H1 (cell line): ENCODE data around the gene PDGFD. TPM values are rescaled to one million over a fixed set of nuclear protein-coding genes. Genes with fewer than 3 reads are reported as not detected.

Experiments used
- CTCF ChIA-PET: fragments of 300-600 bp; sonication (Branson Sonifier 250); formaldehyde crosslinking; loops from one replicate; lab custom pipeline; 2021; ENCODE audit not compliant: partially characterized antibody; lab: Charles Lee
- POLR2A ChIA-PET: fragments of 300-600 bp; sonication (Branson Sonifier 250); formaldehyde crosslinking; loops from one replicate; lab custom pipeline; 2021; ENCODE audit warnings: inconsistent platforms; ENCODE audit not compliant: partially characterized antibody; lab: Charles Lee
- DNase-seq, 2 experiments: peaks; one replicate each; pipeline versions ENCODE4 v3.0.0 to v3.0.0-alpha.2; 2010 to 2022; ENCODE audit warnings: low spot score in 2 of 2, low read depth in 1 of 2, mixed read lengths in 1 of 2
- FAIRE-seq: peaks from 2 replicates; lab custom pipeline; 2011; peaks lifted over from hg19 to GRCh38; lab: Jason Lieb, UNC
- H2AFZ ChIP-seq: 2 replicates; pipeline ENCODE4 v1.8.1; 2012; ENCODE audit warnings: low read length, inconsistent platforms
- H2AK5ac ChIP-seq: 2 replicates; pipeline ENCODE4 v1.6.1; 2013; ENCODE audit warnings: low read depth, low read length
- H2BK120ac ChIP-seq: replicated peaks from 2 replicates; pipeline ENCODE3; 2013; ENCODE audit warnings: low read depth, low read length, inconsistent platforms
- H2BK12ac ChIP-seq: 2 replicates; pipeline ENCODE4 v1.6.1; 2013; ENCODE audit warnings: low read depth, low read length
- H2BK15ac ChIP-seq: 2 replicates; pipeline ENCODE4 v1.6.1; 2013; ENCODE audit warnings: low read length
- H2BK20ac ChIP-seq: 2 replicates; pipeline ENCODE4 v1.6.1; 2013; ENCODE audit warnings: low read length
- H2BK5ac ChIP-seq: 2 replicates; pipeline ENCODE4 v1.6.1; 2013; ENCODE audit warnings: low read depth, low read length
- H3K14ac ChIP-seq: 2 replicates; pipeline ENCODE4 v1.6.1; 2013; ENCODE audit warnings: inconsistent platforms; ENCODE audit not compliant: insufficient read length
- H3K18ac ChIP-seq: 2 replicates; pipeline ENCODE4 v1.6.1; 2013; ENCODE audit warnings: low read length; ENCODE audit errors: extremely low read depth
- H3K23ac ChIP-seq: 2 replicates; pipeline ENCODE4 v1.6.1; 2013; ENCODE audit warnings: inconsistent platforms; ENCODE audit not compliant: insufficient read length
- H3K23me2 ChIP-seq: 2 replicates; pipeline ENCODE4 v1.6.1; 2013; ENCODE audit warnings: low read depth, low read length
- H3K27ac ChIP-seq: 2 replicates; pipeline ENCODE4 v1.6.1; 2011; ENCODE audit warnings: low read depth, low read length, inconsistent platforms
- H3K27me3 ChIP-seq, 4 experiments: replicated peaks in 1 of 4; 1 replicate in 1 of 4; 2 replicates in 3 of 4; pipeline versions ENCODE4 v1.6.1 to v1.8.1; 2011 to 2013; ENCODE audit warnings: low read length in 3 of 4, mild to moderate bottlenecking in 3 of 4, inconsistent platforms in 2 of 4, mixed read lengths in 2 of 4, moderate library complexity in 1 of 4; ENCODE audit not compliant: control insufficient read depth in 3 of 4, insufficient read depth in 3 of 4; ENCODE audit errors: extremely low read depth in 1 of 4
- H3K36me3 ChIP-seq, 4 experiments: 2 replicates each; pipeline versions ENCODE4 v1.6.1 to v1.8.1; 2011 to 2013; ENCODE audit warnings: mild to moderate bottlenecking in 4 of 4, low read length in 3 of 4, moderate library complexity in 2 of 4, control low read depth in 1 of 4, inconsistent platforms in 1 of 4; ENCODE audit not compliant: insufficient read depth in 4 of 4, control insufficient read depth in 2 of 4
- H3K4ac ChIP-seq: replicated peaks from 2 replicates; pipeline ENCODE3; 2013; ENCODE audit warnings: low read length, low read depth, mixed read lengths, inconsistent platforms; ENCODE audit not compliant: insufficient read length
- H3K4me1 ChIP-seq, 4 experiments: replicated peaks in 1 of 4; 1 replicate in 1 of 4; 2 replicates in 3 of 4; pipeline versions ENCODE4 v1.6.1 to v1.8.1; 2011 to 2013; ENCODE audit warnings: low read length in 3 of 4, inconsistent platforms in 2 of 4, mixed read lengths in 1 of 4; ENCODE audit not compliant: insufficient read depth in 4 of 4, control insufficient read depth in 3 of 4
- H3K4me2 ChIP-seq, 2 experiments: 2 replicates each; pipeline versions ENCODE4 v1.6.1 to v1.8.1; 2011 to 2013; ENCODE audit warnings: low read depth in 2 of 2, low read length in 2 of 2, control low read depth in 1 of 2, inconsistent platforms in 1 of 2, mild to moderate bottlenecking in 1 of 2; ENCODE audit not compliant: insufficient read depth in 1 of 2
- H3K4me3 ChIP-seq, 4 experiments: fragments of 200-600, 300-600 bp in 1 of 4; sonication (generic), shearing (Covaris generic), sonication (Bioruptor Twin) in 1 of 4; 2 replicates each; pipeline versions ENCODE4 v1.5.1 to v1.8.1; 2011 to 2016; ENCODE audit warnings: low read length in 4 of 4, low read depth in 3 of 4, control low read depth in 2 of 4, inconsistent platforms in 2 of 4, mild to moderate bottlenecking in 2 of 4, mixed read lengths in 1 of 4, moderate library complexity in 1 of 4; ENCODE audit not compliant: insufficient read depth in 2 of 4; ENCODE audit errors: extremely low read depth in 1 of 4
- H3K56ac ChIP-seq: replicated peaks from 2 replicates; pipeline ENCODE3; 2013; ENCODE audit warnings: low read depth, mild to moderate bottlenecking, mixed read lengths, low read length, inconsistent platforms; ENCODE audit not compliant: insufficient read length
- H3K79me1 ChIP-seq: 2 replicates; pipeline ENCODE4 v1.6.1; 2013; ENCODE audit warnings: low read depth, low read length, control low read depth
- H3K79me2 ChIP-seq, 2 experiments: 2 replicates each; pipeline versions ENCODE4 v1.6.1 to v1.8.1; 2012 to 2013; ENCODE audit warnings: low read length in 2 of 2, mild to moderate bottlenecking in 2 of 2, inconsistent platforms in 1 of 2; ENCODE audit not compliant: insufficient read depth in 2 of 2, control insufficient read depth in 1 of 2
- H3K9ac ChIP-seq, 4 experiments: replicated peaks in 1 of 4; 1 replicate in 1 of 4; 2 replicates in 3 of 4; pipeline versions ENCODE4 v1.6.1 to v1.8.1; 2011 to 2013; ENCODE audit warnings: low read depth in 3 of 4, low read length in 3 of 4, control low read depth in 2 of 4, mild to moderate bottlenecking in 2 of 4, moderate library complexity in 2 of 4, inconsistent platforms in 1 of 4; ENCODE audit errors: extremely low read depth in 1 of 4
- H3K9me3 ChIP-seq, 2 experiments: 2 replicates each; pipeline versions ENCODE4 v1.6.1 to v1.8.1; 2012 to 2013; ENCODE audit warnings: mild to moderate bottlenecking in 2 of 2, moderate library complexity in 2 of 2, control low read depth in 1 of 2, inconsistent platforms in 1 of 2, low read depth in 1 of 2, low read length in 1 of 2, mixed read lengths in 1 of 2; ENCODE audit not compliant: insufficient read depth in 2 of 2
- H4K20me1 ChIP-seq, 2 experiments: replicated peaks in 1 of 2; 2 replicates each; pipeline versions ENCODE3 to v1.8.1; 2011 to 2013; ENCODE audit warnings: inconsistent platforms in 2 of 2, low read length in 2 of 2, mild to moderate bottlenecking in 1 of 2; ENCODE audit not compliant: insufficient read depth in 2 of 2, control insufficient read depth in 1 of 2
- H4K5ac ChIP-seq: 2 replicates; pipeline ENCODE4 v1.6.1; 2013; ENCODE audit warnings: low read length, low read depth, mixed read lengths, inconsistent platforms; ENCODE audit not compliant: insufficient read length
- H4K8ac ChIP-seq: 2 replicates; pipeline ENCODE4 v1.8.0; 2013; ENCODE audit warnings: mild to moderate bottlenecking, moderate library complexity, low read length, inconsistent platforms; ENCODE audit not compliant: insufficient read depth; ENCODE audit errors: extremely low read depth
- H4K91ac ChIP-seq: replicated peaks from 2 replicates; pipeline ENCODE3; 2013; ENCODE audit warnings: low read length, mixed read lengths, inconsistent platforms; ENCODE audit not compliant: insufficient read length
- ATF3 ChIP-seq: IDR thresholded peaks from 2 replicates; pipeline ENCODE4 v1.6.1; 2011; ENCODE audit warnings: low read depth, mild to moderate bottlenecking, low read length; ENCODE audit not compliant: insufficient read depth
- FOSL1 ChIP-seq: IDR thresholded peaks from 2 replicates; pipeline ENCODE4 v1.6.1; 2011; ENCODE audit warnings: mild to moderate bottlenecking, low read depth, low read length, moderate library complexity; ENCODE audit not compliant: insufficient read depth
- SIN3A ChIP-seq, 2 experiments: IDR thresholded peaks in 1 of 2; conservative IDR thresholded peaks in 1 of 2; 2 replicates each; pipeline ENCODE4 v1.6.1; 2011 to 2012; ENCODE audit warnings: low read length in 2 of 2, improper control_type of control experiment in 1 of 2, low read depth in 1 of 2, mild to moderate bottlenecking in 1 of 2
- TEAD4 ChIP-seq: IDR thresholded peaks from 2 replicates; pipeline ENCODE4 v1.6.1; 2012; ENCODE audit warnings: low read depth, low read length, inconsistent platforms, mixed read lengths
- YY1 ChIP-seq: IDR thresholded peaks from 2 replicates; pipeline ENCODE4 v1.6.1; 2011; ENCODE audit warnings: low read depth, mild to moderate bottlenecking, low read length
- polyA plus RNA-seq, 7 experiments: library from polyadenylated mRNA; depleted of rRNA in 3 of 7; stranded (reverse) in 5 of 7; unstranded in 2 of 7; fragments of >200 nt in 5 of 7; fragments of 200-250 nt in 2 of 7; gene quantifications; 1 replicate in 5 of 7; 2 replicates in 1 of 7; 4 replicates in 1 of 7; pipeline versions ENCODE4 v1.2.1 to v1.2.3, GENCODE V29; 2011 to 2013; ENCODE audit warnings: missing spikeins in 2 of 7, mixed read lengths in 2 of 7
- total RNA-seq: library from RNA; stranded (reverse); fragmentation: NEBNext Ultra II Directional; extraction: Animal tissue kit (Norgen Biotek cat#: 25700); gene quantifications from 2 replicates; pipeline ENCODE4 v1.2.1, GENCODE V29; 2021

Gene PDGFD
- total and polyA plus RNA-seq, 2 of the 8 experiments (the other 6 are each of a cell fraction or from before 2014, with no cell fraction given), result 1.1 to 3.9 TPM

- H2AK5ac ChIP-seq, result no peak overlapping the region
- peaks cover 0 to 2% (median 0%) of the 10 kb centered on the region in 4 experiments; a peak in 1 of 7 replicates for H3K4me1 ChIP-seq
- no peaks in the 10 kb centered on the region for H3K36me3 ChIP-seq
- CTCF ChIA-PET, result interaction anchor here (0.6 kb wide), 1 partner anchor 260 kb away, joined by 3 read pairs; no protein-coding TSS in a partner anchor
- no peak overlapping the region for H3K14ac ChIP-seq
- H3K9ac ChIP-seq, result no peak overlapping the region
- no peak overlapping the region for H2BK120ac ChIP-seq
- H3K23me2 ChIP-seq, result no peaks in the 10 kb centered on the region
- no peak overlapping the region for H3K23ac ChIP-seq
- no peak overlapping the region for H2BK15ac ChIP-seq
- no peaks in the 10 kb centered on the region for H4K20me1 ChIP-seq
- DNase-seq (no peak), FAIRE-seq (no peak)
- H3K4ac ChIP-seq, result no peak overlapping the region
- TF ChIP-seq TEAD4 (no peak), ATF3 (no peak), YY1 (no peak), SIN3A (conservative IDR thresholded peaks at IDR 0.05 in 1 of 2, IDR thresholded peaks at IDR 0.05 in 1 of 2; ENCODE audit: low read depth in 1 of 2, low read length in 2 of 2) (no peak), FOSL1 (no peak)
- no peak overlapping the region for H4K91ac ChIP-seq
- no peak overlapping the region for H3K18ac ChIP-seq
- H3K79me2 ChIP-seq, result no peaks in the 10 kb centered on the region
- H3K27ac ChIP-seq, result no peak overlapping the region
- H3K27me3 ChIP-seq, result no peaks in the 10 kb centered on the region
- no peak overlapping the region for H2BK12ac ChIP-seq
- H2AFZ ChIP-seq, result no peak overlapping the region
- POLR2A ChIA-PET, result no interaction called here
- no peak overlapping the region for H3K4me2 ChIP-seq
- H3K56ac ChIP-seq, result no peak overlapping the region
- no peak overlapping the region for H2BK20ac ChIP-seq
- H3K79me1 ChIP-seq, result no peaks in the 10 kb centered on the region
- H3K9me3 ChIP-seq, result no peaks in the 10 kb centered on the region; a peak in 1 of 4 replicates
- H4K5ac ChIP-seq, result no peak overlapping the region
- no peak overlapping the region for H2BK5ac ChIP-seq
- H4K8ac ChIP-seq, result no peak overlapping the region
- H3K4me3 ChIP-seq, result no peak overlapping the region
Measured at GRCh38 chr11:103961010-103961409, 202.9 kb downstream of the PDGFD start.
